KOPT-K1 (cell line): Measurements from ENCODE around the gene BATF.

Experiments
- H3K27ac ChIP-seq: fragments of 200-600 bp; sonication (generic); 2 replicates; pipeline ENCODE4 v1.5.1; 2016; ENCODE audit warnings: antibody characterized with exemption, mild to moderate bottlenecking, low read depth, low read length; ENCODE audit not compliant: poor library complexity, severe bottlenecking
- H3K36me3 ChIP-seq: fragments of 200-600 bp; sonication (generic); 2 replicates; pipeline ENCODE4 v1.5.1; 2017; ENCODE audit warnings: antibody characterized with exemption, mild to moderate bottlenecking, low read length, moderate library complexity; ENCODE audit not compliant: insufficient read depth
- H3K9me3 ChIP-seq: fragments of 200-600 bp; sonication (generic); 2 replicates; pipeline ENCODE4 v1.5.1; 2017; ENCODE audit warnings: antibody characterized with exemption, low read length, mild to moderate bottlenecking; ENCODE audit not compliant: insufficient read depth, poor library complexity, severe bottlenecking

BATF gene

GRCh38 chr14:75559045-75559444 is 36.8 kb downstream of the BATF start:
- no peak overlapping the region for H3K27ac ChIP-seq
- H3K36me3 ChIP-seq, result no peaks in the 10 kb centered on the region

GRCh38 chr14:75559451-75560222 is 37.4 kb downstream of the BATF start:
- Histone ChIP-seq H3K9me3 (peaks cover 3% of the 10 kb centered on the region), H3K36me3 (no peaks in the 10 kb centered on the region), H3K27ac (no peak overlapping the region)

More at GRCh38 chr14:75559045-75559444, 36.8 kb downstream of the BATF start:
- H3K9me3 ChIP-seq, result peaks cover 3% of the 10 kb centered on the region

- H3K36me3 ChIP-seq, result no peaks in the 10 kb centered on the region
- peaks cover 3% of the 10 kb centered on the region for H3K9me3 ChIP-seq
- H3K27ac ChIP-seq, result no peak overlapping the region
Measured at GRCh38 chr14:75561013-75561432, 38.8 kb downstream of the BATF start.

GRCh38 chr14:75562089-75562488 is 39.8 kb downstream of the BATF start:
- peaks cover 3% of the 10 kb centered on the region for H3K9me3 ChIP-seq
- no peaks in the 10 kb centered on the region for H3K36me3 ChIP-seq
- no peak overlapping the region for H3K27ac ChIP-seq

GRCh38 chr14:75562489-75562888 is 40.2 kb downstream of the BATF start:
- H3K36me3 ChIP-seq, result no peaks in the 10 kb centered on the region
- no peak overlapping the region for H3K27ac ChIP-seq
- H3K9me3 ChIP-seq, result peaks cover 2% of the 10 kb centered on the region

GRCh38 chr14:75563931-75564330 is 41.7 kb downstream of the BATF start:
- Histone ChIP-seq H3K9me3 (no peaks in the 10 kb centered on the region), H3K27ac (no peak overlapping the region), H3K36me3 (no peaks in the 10 kb centered on the region)

GRCh38 chr14:75565056-75565455 is 42.8 kb downstream of the BATF start:
- no peak overlapping the region for H3K27ac ChIP-seq
- H3K36me3 ChIP-seq, result no peaks in the 10 kb centered on the region
- H3K9me3 ChIP-seq, result no peaks in the 10 kb centered on the region

- no peaks in the 10 kb centered on the region for H3K36me3 ChIP-seq
- peak overlapping the region; percentile 36 for H3K27ac ChIP-seq
- H3K9me3 ChIP-seq, result no peaks in the 10 kb centered on the region
Measured at GRCh38 chr14:75566321-75566720, 44.1 kb downstream of the BATF start.

GRCh38 chr14:75566752-75567151 is 44.5 kb downstream of the BATF start:
- Histone ChIP-seq H3K36me3 (no peaks in the 10 kb centered on the region), H3K9me3 (no peaks in the 10 kb centered on the region), H3K27ac (peak overlapping the region; percentile 36)

GRCh38 chr14:75568140-75568539 is 45.9 kb downstream of the BATF start:
- Histone ChIP-seq H3K9me3 (no peaks in the 10 kb centered on the region), H3K27ac (no peak overlapping the region), H3K36me3 (no peaks in the 10 kb centered on the region)

GRCh38 chr14:75568791-75569190 is 46.5 kb downstream of the BATF start:
- Histone ChIP-seq H3K36me3 (no peaks in the 10 kb centered on the region), H3K27ac (no peak overlapping the region), H3K9me3 (no peaks in the 10 kb centered on the region)

- H3K27ac ChIP-seq, result no peak overlapping the region
- no peaks in the 10 kb centered on the region for H3K9me3 ChIP-seq
- H3K36me3 ChIP-seq, result no peaks in the 10 kb centered on the region
Measured at GRCh38 chr14:75570797-75571196, 48.5 kb downstream of the BATF start.

GRCh38 chr14:75572104-75572503 is 49.8 kb downstream of the BATF start:
- no peaks in the 10 kb centered on the region for H3K9me3 ChIP-seq
- H3K36me3 ChIP-seq, result no peaks in the 10 kb centered on the region
- H3K27ac ChIP-seq, result no peak overlapping the region

- Histone ChIP-seq H3K27ac (no peak overlapping the region), H3K36me3 (no peaks in the 10 kb centered on the region), H3K9me3 (no peaks in the 10 kb centered on the region)
Measured at GRCh38 chr14:75577090-75577489, 54.8 kb downstream of the BATF start.

- Histone ChIP-seq H3K36me3 (no peaks in the 10 kb centered on the region), H3K27ac (no peak overlapping the region), H3K9me3 (no peaks in the 10 kb centered on the region)
Measured at GRCh38 chr14:75577729-75578101, 55.4 kb downstream of the BATF start.

GRCh38 chr14:75578102-75578785 is 56.0 kb downstream of the BATF start, which contains the start of gene FLVCR2:
TSS of gene FLVCR2 (plus strand) at chr14:75578620. CDS start at chr14:75578973, 353 bp downstream.
- Histone ChIP-seq H3K9me3 (no peaks in the 10 kb centered on the region), H3K27ac (no peak within 1 kb of the TSS), H3K36me3 (no peaks in the 10 kb centered on the region)
